ENCODE measurements around the gene DNAJC1.

DNAJC1 gene

GRCh38 chr10:21925851-21926250 lies 77.7 kb downstream of the DNAJC1 start:
- H3K27ac ChIP-seq (ENCODE audit: extremely low read depth, low read depth, low read length) = no peak overlapping the region
- H3K9me3 ChIP-seq (ENCODE audit: control insufficient read depth, insufficient read depth, low read depth, low read length) = no peaks in the 10 kb centered on the region
- H3K36me3 ChIP-seq (ENCODE audit: control insufficient read depth in 2 of 2, insufficient read depth in 1 of 2, low read length in 2 of 2) = no peaks in the 10 kb centered on the region
- CTCF ChIA-PET = interaction anchor here (0.6 kb wide), 1 partner anchor 397 kb away, joined by 3 read pairs; no protein-coding TSS in a partner anchor
- POLR2A ChIA-PET = no interaction called here
- H3K4me1 ChIP-seq (ENCODE audit: control insufficient read depth, insufficient read depth, low read length) = peaks cover 23% of the 10 kb centered on the region
- H3K4me3 ChIP-seq (ENCODE audit: low read depth, low read length) = no peak overlapping the region
- TF ChIP-seq ZNF175 (tag by site-specific recombination; IDR thresholded peaks at IDR 0.05) (no peak), HOXC10 (CRISPR knock-in tag; IDR thresholded peaks at IDR 0.05) (no peak), ZNF121 (tag by site-specific recombination; IDR thresholded peaks at IDR 0.05) (0 out of 2 replicates have a peak, but pooled peaks have one; percentile 35), ZNF341 (tag by site-specific recombination; IDR thresholded peaks at IDR 0.05; ENCODE audit: low read depth) (no peak)

GRCh38 chr10:21924511-21924910 lies 79.0 kb downstream of the DNAJC1 start:
- H3K4me3 ChIP-seq (ENCODE audit: low read depth, low read length) = no peak overlapping the region
- POLR2A ChIA-PET = no interaction called here
- H3K4me1 ChIP-seq (ENCODE audit: control insufficient read depth, insufficient read depth, low read length) = peaks cover 28% of the 10 kb centered on the region
- TF ChIP-seq ZBTB1 (tag by site-specific recombination; IDR thresholded peaks at IDR 0.05) (no peak), ZNF624 (tag by site-specific recombination; IDR thresholded peaks at IDR 0.05) (no peak), ZNF37A (tag by site-specific recombination; IDR thresholded peaks at IDR 0.05) (no peak), ZNF664 (tag by site-specific recombination; IDR thresholded peaks at IDR 0.05) (no peak), ZNF623 (tag by site-specific recombination; IDR thresholded peaks at IDR 0.05) (no peak), ZNF548 (tag by site-specific recombination; IDR thresholded peaks at IDR 0.05) (no peak), ELK4 (IDR thresholded peaks at IDR 0.05; ENCODE audit: borderline replicate concordance, low read depth, low read length) (no peak), ZNF354C (tag by site-specific recombination; IDR thresholded peaks at IDR 0.05; ENCODE audit: borderline replicate concordance, low read depth) (no peak), TSHZ1 (tag by site-specific recombination; IDR thresholded peaks at IDR 0.05; ENCODE audit: borderline replicate concordance) (no peak), ZBTB7A (tag by site-specific recombination; IDR thresholded peaks at IDR 0.05; ENCODE audit: low read depth) (no peak), ZNF112 (tag by site-specific recombination; IDR thresholded peaks at IDR 0.05) (no peak), ZNF239 (tag by site-specific recombination; IDR thresholded peaks at IDR 0.05) (no peak), ZNF132 (tag by site-specific recombination; IDR thresholded peaks at IDR 0.05; ENCODE audit: borderline replicate concordance) (no peak), ZNF449 (tag by site-specific recombination; IDR thresholded peaks at IDR 0.05) (no peak), ZNF184 (tag by site-specific recombination; IDR thresholded peaks at IDR 0.05) (no peak), ZNF776 (tag by site-specific recombination; IDR thresholded peaks at IDR 0.05; ENCODE audit: borderline replicate concordance) (no peak), ZNF530 (tag by site-specific recombination; IDR thresholded peaks at IDR 0.05; ENCODE audit: low read depth) (no peak)
- no peaks in the 10 kb centered on the region for H3K36me3 ChIP-seq (ENCODE audit: control insufficient read depth in 2 of 2, insufficient read depth in 1 of 2, low read length in 2 of 2)
- CTCF ChIA-PET = no interaction called here
- no peak overlapping the region for H3K27ac ChIP-seq (ENCODE audit: extremely low read depth, low read depth, low read length)
- H3K9me3 ChIP-seq (ENCODE audit: control insufficient read depth, insufficient read depth, low read depth, low read length) = no peaks in the 10 kb centered on the region
